PC-3 (cell line): Measurements from ENCODE around the gene LIMK1. TPM values are rescaled to one million over a fixed set of nuclear protein-coding genes. Genes with fewer than 3 reads are reported as not detected.

Source experiments
- ATAC-seq: fragments of 200-7000 bp; cut with Tn5 transposase; 2 replicates; pipeline ENCODE4 v1.9.1; 2020; ENCODE audit warnings: mild to moderate bottlenecking, moderate library complexity
- BruUV-seq: library from RNA; stranded (reverse); fragments of 400-500 nt; replicated peaks from 2 replicates; lab custom pipeline; 2021; lab: Mats Ljungman, UMichigan
- CTCF ChIA-PET: fragments of 300-600 bp; sonication (Branson Sonifier 250); formaldehyde crosslinking; loops from one replicate; lab custom pipeline; 2022; ENCODE audit warnings: antibody characterized with exemption; lab: Charles Lee
- POLR2A ChIA-PET: fragments of 300-600 bp; sonication (Branson Sonifier 250); formaldehyde crosslinking; loops from one replicate; lab custom pipeline; 2022; ENCODE audit warnings: antibody characterized with exemption; ENCODE audit not compliant: unreplicated experiment; lab: Charles Lee
- DNase-seq: peaks from one replicate; pipeline ENCODE4 v3.0.0-alpha.2; 2015
- H2AFZ ChIP-seq: fragments of 300-600 bp; sonication (generic); 2 replicates; pipeline ENCODE4 v1.6.0; 2016; ENCODE audit warnings: antibody characterized with exemption, low read length
- H3F3A ChIP-seq: fragments of 300-600 bp; sonication (generic); one replicate; pipeline ENCODE4 v1.6.0; 2017; ENCODE audit warnings: antibody characterized with exemption, low read length, control low read depth, mild to moderate bottlenecking; ENCODE audit not compliant: unreplicated experiment
- H3K27ac ChIP-seq: fragments of 300-600 bp; sonication (generic); 2 replicates; pipeline ENCODE4 v1.5.1; 2016; ENCODE audit warnings: mild to moderate bottlenecking, low read length
- H3K27me3 ChIP-seq: fragments of 300-600 bp; sonication (generic); 2 replicates; pipeline ENCODE4 v1.6.1; 2016; ENCODE audit warnings: low read length, mixed read lengths
- H3K36me3 ChIP-seq: fragments of 300-600 bp; sonication (generic); 2 replicates; pipeline ENCODE4 v1.6.1; 2016; ENCODE audit warnings: low read depth, mixed run types, low read length, mixed read lengths
- H3K4me1 ChIP-seq: fragments of 300-600 bp; sonication (generic); 2 replicates; pipeline ENCODE4 v1.5.1; 2016; ENCODE audit warnings: low read length; ENCODE audit not compliant: insufficient read depth
- H3K4me2 ChIP-seq: fragments of 300-600 bp; sonication (generic); 2 replicates; pipeline ENCODE4 v1.6.0; 2016; ENCODE audit warnings: low read length
- H3K4me3 ChIP-seq: fragments of 300-600 bp; sonication (generic); 2 replicates; pipeline ENCODE4 v1.5.1; 2016; ENCODE audit warnings: mild to moderate bottlenecking, low read length, mixed read lengths
- H3K79me2 ChIP-seq: fragments of 300-600 bp; sonication (generic); 2 replicates; pipeline ENCODE4 v1.6.1; 2017; ENCODE audit warnings: low read length, mixed read lengths
- H3K9ac ChIP-seq: fragments of 300-600 bp; sonication (generic); 2 replicates; pipeline ENCODE4 v1.6.0; 2016; ENCODE audit warnings: mild to moderate bottlenecking, low read length
- H3K9me2 ChIP-seq: fragments of 300-600 bp; sonication (generic); replicated peaks from 2 replicates; pipeline ENCODE4 v1.6.1; 2016; ENCODE audit warnings: mixed run types, low read length, mixed read lengths
- H3K9me3 ChIP-seq: fragments of 300-600 bp; sonication (generic); 2 replicates; pipeline ENCODE4 v1.6.1; 2016; ENCODE audit warnings: low read length, mixed read lengths
- H4K20me1 ChIP-seq: fragments of 300-600 bp; sonication (generic); 2 replicates; pipeline ENCODE4 v1.6.1; 2016; ENCODE audit warnings: low read length, mixed read lengths
- CTCF ChIP-seq: fragments of 300-600 bp; sonication (generic); conservative IDR thresholded peaks from 2 replicates; pipeline ENCODE4 v1.5.1; 2017; ENCODE audit warnings: antibody characterized with exemption, low read depth, mild to moderate bottlenecking, low read length
- EZH2 ChIP-seq: fragments of 300-600 bp; sonication (generic); IDR thresholded peaks from one replicate; pipeline ENCODE4 v1.6.1; 2017; ENCODE audit warnings: antibody characterized with exemption, mild to moderate bottlenecking, low read length; ENCODE audit not compliant: unreplicated experiment
- EZH2phosphoT487 ChIP-seq: fragments of 300-600 bp; sonication (generic); IDR thresholded peaks from 2 replicates; pipeline ENCODE4 v1.6.1; 2018; ENCODE audit warnings: mild to moderate bottlenecking, antibody characterized with exemption, low read length, borderline replicate concordance
- intact Hi-C: fragments of 100-400 bp; cut with micrococcal nuclease; formaldehyde crosslinking; loops from 2 replicates; pipeline ENCODE4 v1.9.0; 2023
- total RNA-seq: library from RNA; depleted of rRNA; stranded (reverse); fragments of >200 nt; gene quantifications from 2 replicates; pipeline ENCODE4 v1.2.3, GENCODE V29; 2014

Gene LIMK1
- total RNA-seq, 1 experiment from 2014 or later = 40.3 TPM

GRCh38 chr7:74069790-74070618 lies 13.6 kb upstream of the LIMK1 start:
- Histone ChIP-seq H3K4me1 (no peaks in the 10 kb centered on the region), H3K9me2 (no peaks in the 10 kb centered on the region), H3K4me3 (no peak overlapping the region), H3K4me2 (no peak overlapping the region), H3K27ac (no peak overlapping the region), H4K20me1 (no peaks in the 10 kb centered on the region), H2AFZ (no peak overlapping the region), H3K27me3 (no peaks in the 10 kb centered on the region), H3F3A (no peaks in the 10 kb centered on the region), H3K9ac (no peak overlapping the region), H3K9me3 (no peaks in the 10 kb centered on the region), H3K36me3 (no peaks in the 10 kb centered on the region), H3K79me2 (no peaks in the 10 kb centered on the region)
- intact Hi-C loops = loop anchor here (5.0 kb wide), 1 partner anchor 112 kb away; no protein-coding TSS in a partner anchor
- ChIA-PET CTCF (interaction anchor here (0.6 to 0.9 kb wide), 2 partner anchors 9 to 136 kb away, joined by 3 to 4 read pairs; no protein-coding TSS in a partner anchor), POLR2A (interaction anchor here (0.6 kb wide), 1 partner anchor 248 kb away, joined by 4 read pairs; no protein-coding TSS in a partner anchor)
- TF ChIP-seq CTCF = no peak
- TF ChIP-seq EZH2phosphoT487 = no peak
- no peak for TF ChIP-seq EZH2
- ATAC-seq (no peak), DNase-seq (no peak)
- BruUV-seq = no TSS peak

GRCh38 chr7:74070619-74070921 lies 13.0 kb upstream of the LIMK1 start:
- H3K4me2 ChIP-seq = no peak overlapping the region
- H3K79me2 ChIP-seq = no peaks in the 10 kb centered on the region
- H3F3A ChIP-seq = no peaks in the 10 kb centered on the region
- no peak overlapping the region for H3K4me3 ChIP-seq
- no peaks in the 10 kb centered on the region for H3K9me2 ChIP-seq
- ChIA-PET POLR2A (interaction anchor here (0.6 kb wide), 1 partner anchor 248 kb away, joined by 4 read pairs; no protein-coding TSS in a partner anchor), CTCF (interaction anchor here (0.9 kb wide), 1 partner anchor 9 kb away, joined by 4 read pairs; no protein-coding TSS in a partner anchor)
- intact Hi-C loops = no loop called here
- no peaks in the 10 kb centered on the region for H3K4me1 ChIP-seq
- no TSS peak for BruUV-seq
- no peaks in the 10 kb centered on the region for H4K20me1 ChIP-seq
- H3K9ac ChIP-seq = no peak overlapping the region
- no peak overlapping the region for H3K27ac ChIP-seq
- H3K27me3 ChIP-seq = no peaks in the 10 kb centered on the region
- TF ChIP-seq EZH2phosphoT487 (no peak), CTCF (no peak), EZH2 (no peak)
- no peaks in the 10 kb centered on the region for H3K36me3 ChIP-seq
- no peaks in the 10 kb centered on the region for H3K9me3 ChIP-seq
- DNase-seq (no peak), ATAC-seq (no peak)
- no peak overlapping the region for H2AFZ ChIP-seq

GRCh38 chr7:74071121-74071520 lies 12.5 kb upstream of the LIMK1 start:
- no TSS peak for BruUV-seq
- H2AFZ ChIP-seq = no peak overlapping the region
- H3K4me3 ChIP-seq = no peak overlapping the region
- no peaks in the 10 kb centered on the region for H3K4me1 ChIP-seq
- POLR2A ChIA-PET = no interaction called here
- no peaks in the 10 kb centered on the region for H3K36me3 ChIP-seq
- DNase-seq (no peak), ATAC-seq (no peak)
- no peaks in the 10 kb centered on the region for H3F3A ChIP-seq
- no peak overlapping the region for H3K27ac ChIP-seq
- H3K79me2 ChIP-seq = no peaks in the 10 kb centered on the region
- no peaks in the 10 kb centered on the region for H3K9me2 ChIP-seq
- H3K9me3 ChIP-seq = no peaks in the 10 kb centered on the region
- TF ChIP-seq EZH2 (no peak), CTCF (no peak), EZH2phosphoT487 (no peak)
- H3K9ac ChIP-seq = no peak overlapping the region
- CTCF ChIA-PET = no interaction called here
- no peak overlapping the region for H3K4me2 ChIP-seq
- H3K27me3 ChIP-seq = no peaks in the 10 kb centered on the region
- H4K20me1 ChIP-seq = no peaks in the 10 kb centered on the region
- intact Hi-C loops = no loop called here
